GM12878 (cell line): ENCODE measurements around the gene IKBIP. TPM values are rescaled to one million over a fixed set of nuclear protein-coding genes. Genes with fewer than 3 reads are reported as not detected.

ENCODE experiments used
- ATAC-seq: fragments of 200-7000 bp; cut with Tn5 transposase; 3 replicates; pipeline ENCODE4 v1.9.1; 2020; ENCODE audit warnings: mild to moderate bottlenecking, moderate library complexity
- BruUV-seq: library from RNA; stranded (reverse); fragments of 400-500 nt; replicated peaks from 2 replicates; lab custom pipeline; 2021; lab: Mats Ljungman, UMichigan
- CTCF ChIA-PET: fragments of 300-600 bp; sonication (Branson Sonifier 250); formaldehyde crosslinking; extraction: SDS; loops from one replicate; lab custom pipeline; 2021; ENCODE audit warnings: inconsistent platforms; lab: Yijun Ruan, JAX
- POLR2A ChIA-PET: fragments of 350-600 bp; formaldehyde crosslinking; extraction: SDS; loops from one replicate; lab custom pipeline; 2021; ENCODE audit warnings: inconsistent platforms; lab: Charles Lee
- RAD21 ChIA-PET: fragments of 300-600 bp; sonication (Branson Sonifier 250); formaldehyde crosslinking; loops from one replicate; lab custom pipeline; 2023; ENCODE audit warnings: antibody characterized with exemption; ENCODE audit not compliant: unreplicated experiment; lab: Charles Lee
- SMC1A ChIA-PET: fragments of 300-600 bp; sonication (Branson Sonifier 250); formaldehyde crosslinking; loops from one replicate; lab custom pipeline; 2023; ENCODE audit not compliant: unreplicated experiment, uncharacterized antibody; lab: Charles Lee
- DNase-seq: peaks from one replicate; pipeline ENCODE4 v3.0.0-alpha.2; 2011; ENCODE audit warnings: low read depth, low spot score
- FAIRE-seq: peaks from 3 replicates; lab custom pipeline; 2011; peaks lifted over from hg19 to GRCh38; lab: Jason Lieb, UNC
- H2AFZ ChIP-seq: 2 replicates; pipeline ENCODE4 v1.6.0; 2011; ENCODE audit warnings: low read depth, low read length, control low read depth; ENCODE audit not compliant: control insufficient read depth
- H3K27ac ChIP-seq: 2 replicates; pipeline ENCODE4 v1.5.1; 2011; ENCODE audit warnings: control low read depth; ENCODE audit not compliant: control insufficient read depth, insufficient read depth
- H3K27me3 ChIP-seq, 2 experiments: replicated peaks in 1 of 2; 2 replicates each; pipeline versions ENCODE4 v1.6.0 to v1.6.1; 2011; ENCODE audit warnings: low read length in 1 of 2; ENCODE audit not compliant: control insufficient read depth in 2 of 2, insufficient read depth in 2 of 2
- H3K36me3 ChIP-seq, 2 experiments: 2 replicates each; pipeline ENCODE4 v1.5.1; 2011; ENCODE audit warnings: low read length in 1 of 2; ENCODE audit not compliant: control insufficient read depth in 2 of 2, insufficient read depth in 2 of 2
- H3K4me1 ChIP-seq: 2 replicates; pipeline ENCODE4 v1.6.1; 2011; ENCODE audit warnings: mild to moderate bottlenecking, low read length, moderate library complexity, mixed read lengths; ENCODE audit not compliant: control insufficient read depth, insufficient read depth
- H3K4me2 ChIP-seq: 2 replicates; pipeline ENCODE4 v1.6.0; 2011; ENCODE audit warnings: control low read depth; ENCODE audit not compliant: control insufficient read depth, insufficient read depth
- H3K4me3 ChIP-seq: fragments of 200-600 bp; sonication (generic); 2 replicates; pipeline ENCODE4 v1.5.1; 2016
- H3K79me2 ChIP-seq: 2 replicates; pipeline ENCODE4 v1.6.0; 2011; ENCODE audit warnings: low read length; ENCODE audit not compliant: control insufficient read depth, insufficient read depth
- H3K9ac ChIP-seq: 2 replicates; pipeline ENCODE4 v1.8.0; 2011; ENCODE audit warnings: low read length, control low read depth, mixed read lengths; ENCODE audit not compliant: control insufficient read depth, insufficient read depth
- H3K9me3 ChIP-seq: replicated peaks from 3 replicates; pipeline ENCODE4 v1.5.1; 2011; ENCODE audit warnings: mild to moderate bottlenecking, low read length; ENCODE audit not compliant: control insufficient read depth, insufficient read depth
- H4K20me1 ChIP-seq: 2 replicates; pipeline ENCODE4 v1.6.0; 2011; ENCODE audit not compliant: control insufficient read depth, insufficient read depth
- BACH1 ChIP-seq: fragments of 450-650 bp; IDR thresholded peaks from 2 replicates; pipeline ENCODE4 v1.6.1; 2017; ENCODE audit warnings: mild to moderate bottlenecking, borderline replicate concordance
- BCLAF1 ChIP-seq: fragments of 450-650 bp; IDR thresholded peaks from 2 replicates; pipeline ENCODE4 v1.6.1; 2017; ENCODE audit warnings: antibody characterized with exemption, mild to moderate bottlenecking, moderate library complexity
- FOS ChIP-seq: IDR thresholded peaks from 3 replicates; pipeline ENCODE4 v1.6.1; 2011; ENCODE audit warnings: borderline replicate concordance; ENCODE audit not compliant: insufficient read length; ENCODE audit errors: extremely low read depth
- GATAD2B ChIP-seq: fragments of 450-650 bp; conservative IDR thresholded peaks from 2 replicates; pipeline ENCODE4 v1.6.1; 2017; ENCODE audit warnings: low read depth, mild to moderate bottlenecking, moderate library complexity
- IKZF2 ChIP-seq, 2 experiments: fragments of 450-650 bp; IDR thresholded peaks; 2 replicates each; pipeline ENCODE4 v1.6.1; 2017; ENCODE audit warnings: mild to moderate bottlenecking in 2 of 2, moderate library complexity in 2 of 2
- KAT2A ChIP-seq: conservative IDR thresholded peaks from 2 replicates; pipeline ENCODE4 v1.6.1; 2011; ENCODE audit warnings: low read depth, low read length; ENCODE audit not compliant: control insufficient read depth
- NKRF ChIP-seq: fragments of 450-650 bp; conservative IDR thresholded peaks from 2 replicates; pipeline ENCODE4 v1.6.1; 2017; ENCODE audit warnings: mild to moderate bottlenecking, moderate library complexity
- NRF1 ChIP-seq: conservative IDR thresholded peaks from 2 replicates; pipeline ENCODE4 v1.6.1; 2011; ENCODE audit warnings: mild to moderate bottlenecking, low read depth, low read length, improper control_type of control experiment
- PKNOX1 ChIP-seq: fragments of 450-650 bp; IDR thresholded peaks from 2 replicates; pipeline ENCODE4 v1.6.1; 2016; ENCODE audit warnings: mild to moderate bottlenecking
- STAT3 ChIP-seq: IDR thresholded peaks from 2 replicates; pipeline ENCODE4 v1.6.1; 2011; ENCODE audit warnings: low read depth, low read length, improper control_type of control experiment
- TCF12 ChIP-seq: IDR thresholded peaks from 2 replicates; pipeline ENCODE4 v1.6.1; 2011; ENCODE audit warnings: low read depth, mild to moderate bottlenecking, low read length
- WRNIP1 ChIP-seq: IDR thresholded peaks from 2 replicates; pipeline ENCODE4 v1.6.1; 2011; ENCODE audit warnings: low read depth, low read length, improper control_type of control experiment, borderline replicate concordance
- ZBED1 ChIP-seq: IDR thresholded peaks from 2 replicates; pipeline ENCODE4 v1.6.1; 2016; ENCODE audit warnings: borderline replicate concordance
- ZBTB40 ChIP-seq: fragments of 450-650 bp; IDR thresholded peaks from 2 replicates; pipeline ENCODE4 v1.6.1; 2016; ENCODE audit warnings: mild to moderate bottlenecking, moderate library complexity, borderline replicate concordance
- ZZZ3 ChIP-seq: IDR thresholded peaks from 2 replicates; pipeline ENCODE4 v1.6.1; 2011; ENCODE audit warnings: low read depth; ENCODE audit not compliant: control insufficient read depth, insufficient read length
- WGBS: methylation state at CpG from one replicate; pipeline ENCODE4 v1.1.6; 2016; ENCODE audit warnings: low lambda C conversion rate; ENCODE audit not compliant: insufficient replicate concordance, insufficient coverage; ENCODE audit errors: missing lambda C conversion rate; 5-methylcytosine and 5-hydroxymethylcytosine counted together
- in situ Hi-C: fragments of 300-500 bp; cut with MboI; formaldehyde crosslinking; loops from 9 replicates; pipeline ENCODE4 v1.14.3; 2018; ENCODE audit warnings: mixed read lengths
- intact Hi-C: fragments of 100-400 bp; cut with micrococcal nuclease; formaldehyde crosslinking; loops from one replicate; pipeline ENCODE4 v1.14.2; 2022; ENCODE audit not compliant: unreplicated experiment
- polyA plus RNA-seq, 11 experiments: library from polyadenylated mRNA; depleted of rRNA in 4 of 11; unstranded in 6 of 11; stranded (reverse) in 5 of 11; fragments of >200 nt; fragmentation: Nextera tagmentation in 4 of 11; fragmentation: Illumina TruSeq in 1 of 11; extraction: Ambion mirVana in 4 of 11; extraction: Trizol in 1 of 11; gene quantifications; 1 replicate in 1 of 11; 2 replicates in 10 of 11; pipeline versions ENCODE4 v1.2.1 to v1.2.3, GENCODE V29; 2011 to 2016; ENCODE audit warnings: inconsistent platforms in 2 of 11, missing spikeins in 2 of 11, low read depth in 1 of 11
- total RNA-seq, 4 experiments: library from RNA; depleted of rRNA in 3 of 4; stranded (reverse); fragments of >200 nt in 3 of 4; fragmentation: Illumina TruSeq in 1 of 4; extraction: Trizol in 1 of 4; gene quantifications; 2 replicates each; pipeline versions ENCODE4 v1.2.1 to v1.2.3, GENCODE V29; 2013 to 2021

IKBIP gene
- total and polyA plus RNA-seq, 10 of the 15 experiments (the other 5 are each of a cell fraction or from before 2014, with no cell fraction given) = 5.4 to 34.5 (median 18.4) TPM

GRCh38 chr12:98679611-98680005, 35.0 kb upstream of the IKBIP start:
- Histone ChIP-seq H3K27ac (no peak overlapping the region), H3K36me3 (peaks cover 8 to 23% of the 10 kb centered on the region in 2 experiments), H3K4me2 (no peak overlapping the region), H3K4me1 (no peaks in the 10 kb centered on the region), H4K20me1 (no peaks in the 10 kb centered on the region), H2AFZ (no peak overlapping the region), H3K9ac (no peak overlapping the region), H3K79me2 (no peaks in the 10 kb centered on the region), H3K4me3 (no peak overlapping the region), H3K27me3 (no peaks in the 10 kb centered on the region), H3K9me3 (no peaks in the 10 kb centered on the region)
- FAIRE-seq (no peak), DNase-seq (no peak), ATAC-seq (no peak)
- POLR2A ChIA-PET = no interaction called here
- RAD21 ChIA-PET = interaction anchor here (0.9 kb wide), 1 partner anchor 113 kb away, joined by 4 read pairs; no protein-coding TSS in a partner anchor
- 94% methylated on average over 14 of the region's 15 CpGs for WGBS
- SMC1A ChIA-PET = interaction anchor here (0.9 kb wide), 1 partner anchor 113 kb away, joined by 3 read pairs; no protein-coding TSS in a partner anchor
- in situ Hi-C loops (no loop called here), intact Hi-C loops (no loop called here)
- BruUV-seq = no TSS peak
- CTCF ChIA-PET = interaction anchor here (0.6 to 2.2 kb wide), 3 partner anchors 9 to 274 kb away, joined by 3 to 8 read pairs (median 4); no protein-coding TSS in a partner anchor
- TF ChIP-seq NKRF (no peak), IKZF2 (IDR thresholded peaks at IDR 0.05) (no peak), WRNIP1 (no peak), BACH1 (no peak), GATAD2B (no peak), FOS (no peak), BCLAF1 (no peak), ZBED1 (no peak), ZBTB40 (no peak), STAT3 (no peak), PKNOX1 (no peak), NRF1 (no peak), ZZZ3 (no peak), KAT2A (no peak), TCF12 (no peak)
